Lower leg skin (tissue), 3 donors: ENCODE data around the gene RHEBL1.

Experiments
- POLR2A ChIP-seq, 2 donors: fragments of 450-650 bp; IDR thresholded peaks; one replicate each; pipeline ENCODE4 v1.6.1; 2016 to 2017; ENCODE audit warnings: antibody characterized with exemption in 2 of 2, mild to moderate bottlenecking in 1 of 2, moderate library complexity in 1 of 2
- TF ChIP-seq, protein P1 (sequence below), 3 donors: fragments of 450-650 bp; IDR thresholded peaks; one replicate each; pipeline ENCODE4 v1.5.1; 2016; ENCODE audit warnings: antibody characterized with exemption in 3 of 3, mild to moderate bottlenecking in 3 of 3, moderate library complexity in 2 of 3

DNA sequence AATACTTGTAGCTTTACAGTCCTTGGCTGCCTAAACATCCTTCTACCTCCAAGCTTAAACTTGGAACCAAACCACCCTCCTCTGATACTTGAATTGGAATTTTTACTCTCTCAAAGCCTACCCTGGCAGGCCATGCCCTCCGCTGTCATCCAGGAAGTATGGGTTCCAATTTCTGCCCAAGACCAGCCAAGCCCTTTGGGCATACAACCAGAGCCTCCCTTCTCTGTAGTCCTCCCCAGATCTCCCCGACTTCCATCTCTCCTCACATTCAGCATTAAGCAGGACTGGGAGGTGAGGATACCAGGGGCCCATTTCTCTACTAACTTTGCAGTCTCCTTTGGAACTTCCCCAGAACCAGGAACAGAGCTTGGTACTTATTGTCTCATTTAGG is 25.2 kb upstream of the RHEBL1 start:
- TF ChIP-seq, protein P1, sequence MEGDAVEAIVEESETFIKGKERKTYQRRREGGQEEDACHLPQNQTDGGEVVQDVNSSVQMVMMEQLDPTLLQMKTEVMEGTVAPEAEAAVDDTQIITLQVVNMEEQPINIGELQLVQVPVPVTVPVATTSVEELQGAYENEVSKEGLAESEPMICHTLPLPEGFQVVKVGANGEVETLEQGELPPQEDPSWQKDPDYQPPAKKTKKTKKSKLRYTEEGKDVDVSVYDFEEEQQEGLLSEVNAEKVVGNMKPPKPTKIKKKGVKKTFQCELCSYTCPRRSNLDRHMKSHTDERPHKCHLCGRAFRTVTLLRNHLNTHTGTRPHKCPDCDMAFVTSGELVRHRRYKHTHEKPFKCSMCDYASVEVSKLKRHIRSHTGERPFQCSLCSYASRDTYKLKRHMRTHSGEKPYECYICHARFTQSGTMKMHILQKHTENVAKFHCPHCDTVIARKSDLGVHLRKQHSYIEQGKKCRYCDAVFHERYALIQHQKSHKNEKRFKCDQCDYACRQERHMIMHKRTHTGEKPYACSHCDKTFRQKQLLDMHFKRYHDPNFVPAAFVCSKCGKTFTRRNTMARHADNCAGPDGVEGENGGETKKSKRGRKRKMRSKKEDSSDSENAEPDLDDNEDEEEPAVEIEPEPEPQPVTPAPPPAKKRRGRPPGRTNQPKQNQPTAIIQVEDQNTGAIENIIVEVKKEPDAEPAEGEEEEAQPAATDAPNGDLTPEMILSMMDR (IDR thresholded peaks at IDR 0.05): no peak
- no peak for TF ChIP-seq POLR2A (IDR thresholded peaks at IDR 0.05)
